ENCODE data around the gene LIN7A.
A peak's percentile ranks its signal among the peaks of the same experiment; 100 is the strongest.

LIN7A gene

DNA sequence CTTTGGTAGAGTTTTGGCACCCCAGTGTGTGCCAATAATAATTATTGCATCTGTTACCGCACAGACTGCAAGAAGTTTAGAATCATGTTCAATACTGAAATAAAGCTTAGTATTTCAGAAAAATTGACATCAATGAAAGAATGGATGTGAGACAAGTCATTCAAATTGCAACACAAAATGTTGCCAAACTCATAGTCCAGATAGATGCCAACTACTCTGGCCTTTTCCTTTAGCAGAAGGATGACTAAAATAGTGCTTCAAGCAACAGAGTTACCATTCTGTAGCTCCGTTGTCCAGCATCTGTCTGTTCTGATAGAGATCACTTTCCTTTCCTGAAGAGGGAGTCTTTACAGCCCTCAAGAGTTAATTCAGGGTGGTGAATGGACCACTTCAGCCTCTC is 77.5 kb downstream of the LIN7A start:
- no peak for DNase-seq

DNA sequence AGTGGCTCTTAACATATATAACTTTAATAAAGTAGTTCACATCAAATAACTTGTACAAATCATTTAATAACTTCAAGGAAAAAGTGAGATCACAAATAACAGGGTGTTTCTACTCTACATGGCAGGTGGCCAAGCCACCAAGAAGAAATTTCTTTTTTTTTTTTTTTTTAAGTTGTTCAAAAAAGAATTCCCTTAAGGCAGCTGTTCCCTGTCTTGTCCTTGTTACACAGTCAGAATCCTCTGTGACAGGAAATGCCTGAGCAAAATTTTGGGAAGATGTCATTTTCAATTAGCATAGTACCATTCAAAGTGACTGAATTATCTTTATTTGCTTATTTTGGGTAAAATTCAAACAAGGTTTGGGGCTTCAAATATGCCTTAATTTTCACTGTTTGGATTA is 79.4 kb downstream of the LIN7A start:
- DNase-seq = no peak

DNA sequence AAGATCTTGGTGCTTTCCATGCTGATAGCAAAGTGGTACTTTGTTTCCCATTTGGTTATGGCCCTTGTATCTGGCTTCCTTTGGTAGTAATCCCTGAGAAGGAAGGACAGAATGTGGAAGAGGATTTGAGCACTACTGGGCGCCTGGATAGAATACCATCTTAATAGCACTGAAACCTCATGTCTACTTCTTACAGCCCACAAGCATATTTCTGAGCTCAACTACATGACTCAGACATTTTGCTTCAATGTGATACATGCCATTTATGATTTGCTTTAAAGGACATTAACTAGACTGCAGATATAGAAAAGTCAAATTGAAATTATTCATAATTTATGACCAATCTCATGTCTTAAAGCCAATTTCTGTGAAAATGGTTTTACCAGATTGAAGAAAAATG is 80.4 kb downstream of the LIN7A start:
- DNase-seq = no peak

DNA sequence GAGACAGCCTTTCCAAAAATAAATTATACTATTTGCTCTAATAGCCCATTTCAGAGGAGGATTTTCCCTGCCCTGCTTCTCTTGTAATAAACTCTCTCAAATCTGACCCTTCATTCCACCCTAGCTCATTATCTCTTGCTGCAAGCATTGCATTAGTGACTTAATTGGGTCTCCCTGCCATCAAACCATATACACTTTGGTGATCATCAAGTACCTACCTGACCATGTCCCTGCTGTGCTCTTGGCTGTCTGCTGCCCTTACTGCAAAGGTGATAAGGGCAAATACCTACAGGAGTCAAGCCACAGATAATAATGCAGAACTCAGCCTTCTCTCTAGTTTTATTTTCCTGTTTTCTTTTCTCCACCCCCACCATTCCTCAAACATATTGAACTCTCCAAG is 88.4 kb downstream of the LIN7A start:
- DNase-seq = no peak

DNA sequence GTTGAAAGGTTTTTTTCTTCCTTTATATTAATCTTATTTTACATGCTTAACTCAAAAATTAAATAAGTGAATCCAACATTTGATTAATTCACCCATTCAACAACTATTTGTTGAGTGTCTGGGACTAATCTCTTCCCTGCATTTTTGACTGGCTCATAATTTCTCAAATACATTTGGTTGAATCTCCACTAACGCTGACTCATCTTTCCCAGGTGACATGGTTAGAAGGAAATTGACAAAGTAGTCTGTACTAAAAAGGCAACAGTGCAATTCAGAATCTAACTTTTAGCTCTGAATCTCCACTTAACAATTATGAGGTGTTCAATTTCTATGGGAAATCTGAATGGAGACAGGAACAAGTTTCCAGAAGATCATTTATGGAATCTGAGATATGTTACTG is 88.9 kb downstream of the LIN7A start:
- no peak for DNase-seq

DNA sequence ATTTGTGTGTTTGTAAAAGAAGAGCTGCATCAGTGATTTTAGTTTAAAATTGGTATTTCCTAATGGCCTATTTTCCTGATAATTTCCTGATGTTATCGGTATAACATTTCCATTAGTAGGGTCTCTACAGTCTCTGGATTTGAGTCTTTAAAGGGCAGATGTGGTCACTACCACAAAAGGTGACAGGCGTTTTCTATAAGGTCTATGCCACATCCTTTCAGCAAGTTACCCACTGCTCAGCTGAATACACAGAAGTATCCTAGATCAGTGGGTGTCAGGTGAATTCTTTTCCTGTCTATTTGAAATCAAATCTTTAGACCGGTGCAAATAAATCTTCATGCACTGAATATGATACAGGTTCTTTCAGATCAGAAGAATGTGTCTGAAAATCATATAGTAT is 90.2 kb downstream of the LIN7A start:
- DNase-seq = no peak

DNA sequence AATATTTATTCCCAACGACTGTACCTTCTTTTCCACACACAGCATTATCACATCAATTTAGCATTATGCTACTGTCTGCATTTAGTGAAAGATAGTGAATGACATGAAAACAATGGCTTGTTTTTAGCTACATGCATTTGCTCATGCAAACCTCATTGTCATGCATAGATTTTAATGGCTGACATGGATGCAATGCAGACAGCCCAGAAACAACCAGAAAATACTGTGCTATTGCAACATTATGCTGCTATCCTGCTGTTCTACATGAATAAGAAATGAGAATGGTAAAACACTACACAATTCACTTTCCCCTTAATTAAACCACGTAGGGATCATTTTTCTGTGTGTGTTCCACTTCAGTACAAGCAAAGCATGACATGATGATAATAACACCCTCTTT is 90.8 kb downstream of the LIN7A start:
- DNase-seq = no peak

DNA sequence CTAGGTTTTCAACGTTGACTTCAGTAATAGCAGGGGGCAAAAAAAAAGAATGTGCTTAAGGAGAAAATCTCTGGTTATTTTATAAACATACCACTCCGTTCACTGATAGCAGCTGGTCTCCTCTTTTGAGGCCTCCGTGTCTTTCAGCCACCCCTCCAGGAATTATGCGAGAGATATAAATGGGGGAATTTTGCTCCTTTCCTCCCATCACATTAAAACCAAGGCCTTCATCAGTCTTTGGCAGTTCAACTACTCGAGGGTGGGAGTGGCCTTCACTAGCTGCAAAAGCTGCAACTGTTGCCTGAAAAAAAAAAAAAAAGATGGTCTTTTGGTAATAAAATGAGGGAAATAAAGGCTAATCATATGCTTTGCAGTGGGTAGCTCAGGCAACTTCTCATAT is 92.1 kb downstream of the LIN7A start:
- no peak for DNase-seq

DNA sequence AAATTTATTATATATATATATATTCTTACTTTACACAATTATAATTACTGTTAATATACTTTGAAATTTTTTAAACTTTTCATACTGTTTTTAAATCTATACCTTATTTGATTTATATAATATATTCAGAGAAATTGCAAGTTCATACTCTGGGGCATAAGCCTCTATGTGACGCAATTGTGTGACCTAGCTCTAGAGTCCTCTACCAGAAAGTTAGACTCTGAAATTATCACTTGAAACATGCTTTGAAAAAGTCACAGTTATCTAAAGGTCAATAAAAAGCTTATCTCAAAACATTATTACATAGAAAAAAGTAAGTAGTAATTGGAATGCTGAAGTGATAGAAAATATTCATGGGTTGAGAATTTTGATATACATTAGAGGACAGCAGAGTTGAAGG is 93.8 kb downstream of the LIN7A start:
- DNase-seq = no peak

DNA sequence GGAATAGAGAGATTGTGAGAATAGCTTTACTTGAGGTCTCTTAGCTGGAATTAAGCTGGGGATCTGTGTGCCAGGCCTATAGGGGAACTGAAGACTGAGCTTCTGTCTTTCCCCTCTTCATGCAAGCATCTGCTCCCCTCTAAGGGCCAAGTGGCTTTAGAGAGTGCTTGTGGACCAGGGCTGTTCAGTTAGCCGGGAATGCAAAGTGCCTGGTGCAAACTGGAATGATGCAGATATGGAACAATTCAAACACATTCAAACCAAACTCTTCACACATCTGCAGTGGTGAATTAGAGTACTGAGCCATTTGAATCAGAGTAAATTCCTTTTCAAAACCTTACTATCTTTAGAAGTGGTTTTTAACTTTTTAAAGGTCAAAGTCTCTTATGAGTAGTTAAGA is 99.0 kb downstream of the LIN7A start:
- no peak for DNase-seq

DNA sequence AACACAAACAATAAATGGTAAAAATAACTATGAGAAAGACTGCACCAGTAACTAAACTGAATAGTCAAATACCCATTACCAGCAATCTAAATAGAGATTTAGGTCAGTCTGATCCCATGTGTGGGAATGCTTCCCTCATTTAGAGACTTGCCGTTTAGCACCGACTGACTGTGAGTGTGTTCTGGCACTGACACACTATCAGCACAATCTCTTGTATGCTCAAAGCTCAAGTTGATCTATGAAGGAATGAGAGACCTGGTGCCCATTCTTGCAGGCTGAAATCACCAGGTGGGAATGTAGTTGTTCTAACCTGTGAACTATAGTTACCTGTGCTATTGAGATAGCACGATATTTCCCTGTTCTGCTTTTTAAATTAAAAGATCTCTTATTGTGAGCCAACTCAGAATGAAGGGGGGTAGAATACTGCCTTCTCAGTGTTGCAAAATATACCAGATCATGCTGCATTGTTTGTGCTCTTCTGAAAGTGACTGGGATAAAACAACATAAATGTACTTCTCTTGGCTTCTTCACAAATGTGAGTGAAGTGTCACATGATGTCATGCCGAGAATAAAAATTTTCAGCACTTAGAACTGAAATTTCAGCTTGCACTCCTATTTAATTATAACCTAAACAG is 99.6 kb downstream of the LIN7A start:
- DNase-seq = no peak

DNA sequence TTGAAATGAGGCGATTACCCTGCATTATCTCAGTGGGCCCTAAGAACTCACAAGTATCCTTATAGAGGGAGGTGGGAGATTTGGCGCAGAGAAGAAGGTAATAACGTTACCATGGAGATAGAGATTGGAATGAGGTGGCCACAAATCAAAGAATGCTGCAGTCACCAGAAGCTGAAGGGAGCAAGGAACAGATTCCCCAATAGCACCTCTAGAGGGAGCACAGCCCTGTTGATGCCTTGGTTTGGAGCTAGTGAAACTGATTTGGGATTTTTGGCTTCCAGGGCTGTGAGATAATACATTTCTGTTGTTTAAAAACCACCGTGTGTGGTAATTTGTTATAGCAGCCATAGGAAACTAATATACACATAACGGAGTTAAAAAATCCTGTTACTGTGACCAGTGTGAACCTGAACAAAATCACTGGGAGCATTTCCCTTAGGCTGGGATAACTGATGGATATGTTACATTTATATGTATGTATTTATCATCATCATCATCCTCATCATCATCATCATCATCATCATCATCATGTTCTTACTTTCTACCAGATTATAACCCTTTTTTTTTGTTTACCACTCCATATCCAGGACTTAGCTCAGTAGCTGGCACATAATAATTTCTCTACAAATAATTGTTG is 100.3 kb downstream of the LIN7A start:
- peak in 9 of 51 donors; percentile 1 to 30 (median 5) for DNase-seq

DNA sequence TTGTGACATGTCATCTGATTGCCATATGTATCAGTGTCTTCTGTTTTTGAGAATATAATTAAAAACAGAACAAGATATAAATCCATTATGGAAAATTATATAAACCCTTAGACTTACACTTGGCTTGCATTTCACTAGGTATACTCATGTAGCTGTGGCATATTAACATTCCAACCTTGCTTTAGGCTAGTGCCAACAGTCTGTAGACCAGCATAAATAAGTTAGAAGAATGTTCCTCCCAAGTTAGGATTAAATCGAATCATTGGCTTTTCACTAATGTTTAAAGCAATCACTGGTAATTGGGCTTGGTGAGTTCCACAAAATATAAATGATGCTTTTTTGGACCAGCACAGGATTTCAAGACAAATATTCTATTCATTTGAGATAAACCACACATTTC is 103.0 kb downstream of the LIN7A start:
- no peak for DNase-seq

DNA sequence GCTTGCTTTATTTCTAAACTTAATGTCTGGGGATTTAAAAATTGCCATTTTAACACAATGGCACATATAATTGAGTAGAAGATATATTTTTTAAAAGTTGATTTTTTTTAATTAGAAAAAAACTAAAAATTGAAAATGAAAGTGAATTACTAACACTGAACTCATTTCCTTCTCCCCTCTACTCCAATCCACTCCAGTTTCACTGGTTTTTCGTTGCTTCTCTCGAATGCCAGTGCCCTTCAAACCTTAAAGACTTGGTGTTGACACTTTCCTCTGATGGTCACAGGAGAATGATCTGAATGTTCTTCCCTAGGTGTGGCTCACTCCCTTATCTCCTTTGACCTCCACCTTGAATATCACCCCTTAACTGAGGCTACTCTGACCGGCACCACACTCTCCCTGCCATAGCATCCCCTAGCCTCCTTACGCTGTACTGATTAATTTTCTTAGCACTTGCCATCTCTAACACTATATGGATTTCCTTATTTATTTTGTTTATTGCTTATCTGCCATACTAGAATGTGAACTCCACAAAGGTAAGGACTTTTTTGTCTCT is 107.1 kb downstream of the LIN7A start:
- no peak for DNase-seq

DNA sequence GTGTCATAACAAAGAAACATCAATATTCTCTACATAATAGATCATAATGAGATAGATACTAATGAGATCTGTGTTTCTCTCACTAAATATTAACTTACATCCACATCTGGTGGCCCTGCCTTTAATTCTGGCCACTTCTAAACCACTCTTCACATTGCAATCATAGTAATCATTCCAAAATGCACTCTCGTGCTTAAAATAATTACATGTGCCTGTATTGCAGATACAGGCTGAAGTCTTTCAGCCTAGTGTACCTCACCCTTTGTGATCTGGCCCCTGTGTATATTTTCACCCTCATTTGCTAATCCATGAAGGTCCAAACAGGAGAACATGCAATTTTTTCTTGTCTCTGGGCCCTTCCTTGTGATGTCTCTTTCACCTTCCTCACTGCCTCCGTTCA is 108.0 kb downstream of the LIN7A start:
- no peak for DNase-seq

DNA sequence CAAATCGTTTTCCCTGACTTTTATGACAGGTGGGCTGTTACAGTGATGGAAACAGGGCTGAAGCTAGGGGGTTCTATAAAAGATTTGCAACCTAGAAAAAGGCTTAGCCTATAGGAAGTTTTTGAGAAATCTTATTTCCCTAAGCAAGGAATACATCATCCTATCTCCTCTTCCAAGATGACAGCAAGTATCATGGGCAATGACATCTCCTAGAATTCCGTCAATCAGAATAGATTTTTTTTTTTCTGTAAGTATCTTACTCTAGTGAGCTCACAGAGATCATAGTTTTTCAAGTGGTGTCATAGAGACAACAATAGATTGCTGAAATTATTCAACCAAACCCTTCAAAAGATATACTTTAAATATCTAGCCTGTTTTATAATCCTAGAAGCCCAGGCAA is 112.2 kb downstream of the LIN7A start:
- DNase-seq = no peak

DNA sequence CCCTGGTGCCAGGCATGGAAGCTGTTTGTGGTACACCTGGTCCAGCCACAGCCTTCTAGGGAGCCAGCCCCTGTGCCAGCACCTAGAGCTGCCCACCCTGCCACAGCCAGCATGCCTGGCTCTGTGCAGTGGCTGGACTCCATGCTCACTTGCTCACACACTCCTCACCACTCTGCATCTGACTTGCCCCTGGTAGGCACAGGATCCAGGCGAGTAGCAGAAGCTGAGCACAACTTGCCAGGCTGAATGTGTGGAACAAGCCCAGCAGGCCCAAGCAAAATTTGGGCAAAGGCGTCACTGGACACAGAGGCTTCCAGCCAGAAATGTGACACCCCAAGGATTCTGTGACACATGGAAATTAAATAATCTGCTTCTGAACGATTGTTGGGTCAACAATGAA is 114.3 kb downstream of the LIN7A start:
- no peak for DNase-seq

DNA sequence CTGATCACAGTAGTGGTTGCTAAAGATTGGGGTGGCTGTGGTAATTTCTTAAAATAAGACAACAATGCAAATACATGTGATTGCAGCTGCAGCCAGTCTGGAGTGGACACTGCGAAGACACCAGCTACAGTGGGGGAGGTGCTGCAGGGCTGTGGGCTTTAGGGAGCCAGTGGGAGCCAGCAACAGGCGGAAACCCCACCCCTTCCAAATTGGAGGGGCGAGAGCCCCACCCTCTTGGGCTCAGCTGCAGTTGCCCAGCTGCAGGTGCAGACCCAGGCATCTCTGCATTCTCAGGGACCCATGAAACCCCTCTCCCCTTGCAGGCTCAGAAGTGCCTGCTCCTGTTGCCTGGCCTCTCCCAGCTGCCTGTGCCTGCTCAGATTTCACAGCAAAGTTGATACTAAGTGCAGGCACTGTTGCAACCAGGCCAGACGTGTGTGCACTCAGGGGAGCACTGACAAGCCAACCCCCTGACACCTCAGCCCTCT is 116.2 kb downstream of the LIN7A start:
- DNase-seq = no peak

DNA sequence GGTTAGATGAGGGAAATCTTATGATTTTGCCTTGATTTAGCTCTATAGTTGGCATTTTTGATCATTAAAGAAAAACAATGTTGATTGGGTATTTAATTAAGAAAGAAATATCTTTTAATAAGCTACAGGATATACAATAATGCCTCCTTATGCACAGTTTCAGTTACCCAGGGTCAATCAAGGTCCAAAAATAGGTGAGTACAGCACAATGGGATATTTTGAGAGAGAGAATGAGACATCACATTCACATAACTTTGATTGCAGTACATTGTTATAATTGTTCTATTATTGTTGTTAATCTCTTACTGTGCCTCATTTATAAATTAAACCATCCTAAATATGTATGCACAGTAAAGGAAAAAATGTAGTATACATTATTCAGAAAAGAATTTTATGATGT is 118.9 kb downstream of the LIN7A start:
- DNase-seq = no peak

DNA sequence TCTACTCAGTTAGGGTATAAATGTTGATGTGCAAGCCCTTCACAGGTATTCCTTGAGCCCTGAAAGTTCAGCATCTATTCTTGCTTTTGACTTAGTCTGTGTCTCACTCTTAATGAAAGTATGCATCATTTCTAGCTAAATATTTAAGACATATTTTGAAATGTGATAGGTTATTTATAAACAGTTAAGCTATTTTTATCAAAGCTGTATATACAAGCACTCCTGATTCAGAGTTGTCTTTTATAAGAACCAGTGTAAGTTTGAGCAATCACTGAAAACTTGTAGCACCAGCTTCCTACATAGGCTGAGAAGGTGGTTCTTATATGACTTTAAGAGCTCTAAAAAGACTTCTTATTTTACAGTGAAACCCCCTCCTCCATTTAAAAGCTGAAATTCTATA is 122.4 kb downstream of the LIN7A start:
- DNase-seq = no peak

DNA sequence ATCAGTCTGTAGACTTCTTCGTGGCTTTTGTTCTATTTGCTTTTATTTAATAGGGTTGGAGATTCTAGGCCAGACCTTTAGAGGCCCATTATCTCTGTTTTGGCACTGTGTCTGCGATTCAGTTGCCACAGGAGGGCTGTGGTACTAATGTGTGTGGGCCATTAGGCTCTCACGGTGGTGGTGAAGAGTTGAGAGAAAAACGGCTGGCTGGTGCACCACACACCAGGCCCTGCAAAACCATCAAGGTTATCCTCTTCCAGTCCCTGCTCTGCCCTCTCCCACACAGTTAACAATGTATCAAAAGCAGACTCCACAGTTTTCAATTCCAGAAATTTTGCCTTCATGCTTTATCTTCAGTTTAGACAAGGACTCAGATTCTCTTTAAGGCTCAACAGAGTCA is 123.3 kb downstream of the LIN7A start:
- DNase-seq = no peak

DNA sequence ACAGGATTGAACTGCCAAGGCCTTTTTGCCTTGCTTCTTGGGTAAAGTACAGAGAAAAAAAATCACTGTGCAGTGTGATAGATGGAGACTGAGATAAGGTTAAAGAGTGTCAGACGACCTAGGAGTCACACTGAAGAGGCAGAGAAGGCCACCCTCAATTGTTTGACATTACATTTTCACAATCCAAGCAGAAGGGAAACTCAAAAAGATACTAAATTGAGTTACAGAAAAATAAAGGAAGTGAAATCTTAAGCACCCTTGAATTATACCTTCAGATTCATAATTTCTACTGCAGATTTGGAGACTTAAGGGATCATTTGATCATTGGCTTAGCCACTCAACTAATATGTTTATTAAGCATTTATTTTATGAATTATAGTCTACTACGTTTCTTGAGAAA is 123.9 kb downstream of the LIN7A start:
- no peak for DNase-seq

DNA sequence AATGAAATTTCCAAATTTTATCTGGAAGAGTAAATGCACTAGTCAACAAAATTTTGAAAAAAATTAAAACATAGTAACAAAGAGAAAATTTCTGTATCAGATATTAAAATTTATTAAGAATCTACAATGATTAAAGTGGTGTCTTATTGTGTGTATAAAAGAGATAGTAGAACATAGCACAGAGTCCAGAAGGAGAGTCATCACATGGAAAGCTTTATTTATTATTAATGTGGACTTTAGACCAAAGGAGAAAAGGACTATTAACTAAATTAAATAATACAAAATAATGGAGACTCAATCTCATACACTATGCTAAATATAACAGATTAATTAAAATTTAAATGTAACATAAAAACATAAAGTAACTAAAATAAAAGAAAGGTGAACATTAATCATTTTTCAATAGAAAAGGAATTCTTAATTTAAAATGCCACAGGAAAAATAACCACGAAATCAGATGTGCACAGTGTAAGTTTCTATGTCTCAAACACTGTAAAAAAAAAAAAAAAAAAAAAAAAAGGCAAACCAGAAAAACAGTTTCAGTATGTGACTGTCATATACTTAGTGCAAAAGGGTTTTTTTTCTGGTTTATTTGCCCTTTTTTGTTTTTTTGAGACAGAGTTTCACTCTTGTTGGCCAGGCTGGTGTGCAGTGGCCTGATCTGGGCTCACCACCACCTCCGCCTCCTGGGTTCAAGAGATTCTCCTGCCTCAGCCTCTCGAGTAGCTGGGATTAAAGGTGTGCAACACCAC is 125.6 kb downstream of the LIN7A start:
- no peak for DNase-seq
